H1 (cell line): ENCODE results near the gene COLEC12. TPM values are rescaled to one million over a fixed set of nuclear protein-coding genes. Genes with fewer than 3 reads are reported as not detected.

Source experiments
- CTCF ChIA-PET: fragments of 300-600 bp; sonication (Branson Sonifier 250); formaldehyde crosslinking; loops from one replicate; lab custom pipeline; 2021; ENCODE audit not compliant: partially characterized antibody; lab: Charles Lee
- POLR2A ChIA-PET: fragments of 300-600 bp; sonication (Branson Sonifier 250); formaldehyde crosslinking; loops from one replicate; lab custom pipeline; 2021; ENCODE audit warnings: inconsistent platforms; ENCODE audit not compliant: partially characterized antibody; lab: Charles Lee
- DNase-seq, 2 experiments: peaks; one replicate each; pipeline versions ENCODE4 v3.0.0 to v3.0.0-alpha.2; 2010 to 2022; ENCODE audit warnings: low spot score in 2 of 2, low read depth in 1 of 2, mixed read lengths in 1 of 2
- FAIRE-seq: peaks from 2 replicates; lab custom pipeline; 2011; peaks lifted over from hg19 to GRCh38; lab: Jason Lieb, UNC
- H2AFZ ChIP-seq: 2 replicates; pipeline ENCODE4 v1.8.1; 2012; ENCODE audit warnings: low read length, inconsistent platforms
- H2AK5ac ChIP-seq: 2 replicates; pipeline ENCODE4 v1.6.1; 2013; ENCODE audit warnings: low read depth, low read length
- H2BK120ac ChIP-seq: replicated peaks from 2 replicates; pipeline ENCODE3; 2013; ENCODE audit warnings: low read depth, low read length, inconsistent platforms
- H2BK12ac ChIP-seq: 2 replicates; pipeline ENCODE4 v1.6.1; 2013; ENCODE audit warnings: low read depth, low read length
- H2BK15ac ChIP-seq: 2 replicates; pipeline ENCODE4 v1.6.1; 2013; ENCODE audit warnings: low read length
- H2BK20ac ChIP-seq: 2 replicates; pipeline ENCODE4 v1.6.1; 2013; ENCODE audit warnings: low read length
- H2BK5ac ChIP-seq: 2 replicates; pipeline ENCODE4 v1.6.1; 2013; ENCODE audit warnings: low read depth, low read length
- H3K14ac ChIP-seq: 2 replicates; pipeline ENCODE4 v1.6.1; 2013; ENCODE audit warnings: inconsistent platforms; ENCODE audit not compliant: insufficient read length
- H3K18ac ChIP-seq: 2 replicates; pipeline ENCODE4 v1.6.1; 2013; ENCODE audit warnings: low read length; ENCODE audit errors: extremely low read depth
- H3K23ac ChIP-seq: 2 replicates; pipeline ENCODE4 v1.6.1; 2013; ENCODE audit warnings: inconsistent platforms; ENCODE audit not compliant: insufficient read length
- H3K23me2 ChIP-seq: 2 replicates; pipeline ENCODE4 v1.6.1; 2013; ENCODE audit warnings: low read depth, low read length
- H3K27ac ChIP-seq: 2 replicates; pipeline ENCODE4 v1.6.1; 2011; ENCODE audit warnings: low read depth, low read length, inconsistent platforms
- H3K27me3 ChIP-seq, 4 experiments: replicated peaks in 1 of 4; 1 replicate in 1 of 4; 2 replicates in 3 of 4; pipeline versions ENCODE4 v1.6.1 to v1.8.1; 2011 to 2013; ENCODE audit warnings: low read length in 3 of 4, mild to moderate bottlenecking in 3 of 4, inconsistent platforms in 2 of 4, mixed read lengths in 2 of 4, moderate library complexity in 1 of 4; ENCODE audit not compliant: control insufficient read depth in 3 of 4, insufficient read depth in 3 of 4; ENCODE audit errors: extremely low read depth in 1 of 4
- H3K36me3 ChIP-seq, 4 experiments: 2 replicates each; pipeline versions ENCODE4 v1.6.1 to v1.8.1; 2011 to 2013; ENCODE audit warnings: mild to moderate bottlenecking in 4 of 4, low read length in 3 of 4, moderate library complexity in 2 of 4, control low read depth in 1 of 4, inconsistent platforms in 1 of 4; ENCODE audit not compliant: insufficient read depth in 4 of 4, control insufficient read depth in 2 of 4
- H3K4ac ChIP-seq: replicated peaks from 2 replicates; pipeline ENCODE3; 2013; ENCODE audit warnings: low read length, low read depth, mixed read lengths, inconsistent platforms; ENCODE audit not compliant: insufficient read length
- H3K4me1 ChIP-seq, 4 experiments: replicated peaks in 1 of 4; 1 replicate in 1 of 4; 2 replicates in 3 of 4; pipeline versions ENCODE4 v1.6.1 to v1.8.1; 2011 to 2013; ENCODE audit warnings: low read length in 3 of 4, inconsistent platforms in 2 of 4, mixed read lengths in 1 of 4; ENCODE audit not compliant: insufficient read depth in 4 of 4, control insufficient read depth in 3 of 4
- H3K4me2 ChIP-seq, 2 experiments: 2 replicates each; pipeline versions ENCODE4 v1.6.1 to v1.8.1; 2011 to 2013; ENCODE audit warnings: low read depth in 2 of 2, low read length in 2 of 2, control low read depth in 1 of 2, inconsistent platforms in 1 of 2, mild to moderate bottlenecking in 1 of 2; ENCODE audit not compliant: insufficient read depth in 1 of 2
- H3K4me3 ChIP-seq, 4 experiments: fragments of 200-600, 300-600 bp in 1 of 4; sonication (generic), shearing (Covaris generic), sonication (Bioruptor Twin) in 1 of 4; 2 replicates each; pipeline versions ENCODE4 v1.5.1 to v1.8.1; 2011 to 2016; ENCODE audit warnings: low read length in 4 of 4, low read depth in 3 of 4, control low read depth in 2 of 4, inconsistent platforms in 2 of 4, mild to moderate bottlenecking in 2 of 4, mixed read lengths in 1 of 4, moderate library complexity in 1 of 4; ENCODE audit not compliant: insufficient read depth in 2 of 4; ENCODE audit errors: extremely low read depth in 1 of 4
- H3K56ac ChIP-seq: replicated peaks from 2 replicates; pipeline ENCODE3; 2013; ENCODE audit warnings: low read depth, mild to moderate bottlenecking, mixed read lengths, low read length, inconsistent platforms; ENCODE audit not compliant: insufficient read length
- H3K79me1 ChIP-seq: 2 replicates; pipeline ENCODE4 v1.6.1; 2013; ENCODE audit warnings: low read depth, low read length, control low read depth
- H3K79me2 ChIP-seq, 2 experiments: 2 replicates each; pipeline versions ENCODE4 v1.6.1 to v1.8.1; 2012 to 2013; ENCODE audit warnings: low read length in 2 of 2, mild to moderate bottlenecking in 2 of 2, inconsistent platforms in 1 of 2; ENCODE audit not compliant: insufficient read depth in 2 of 2, control insufficient read depth in 1 of 2
- H3K9ac ChIP-seq, 4 experiments: replicated peaks in 1 of 4; 1 replicate in 1 of 4; 2 replicates in 3 of 4; pipeline versions ENCODE4 v1.6.1 to v1.8.1; 2011 to 2013; ENCODE audit warnings: low read depth in 3 of 4, low read length in 3 of 4, control low read depth in 2 of 4, mild to moderate bottlenecking in 2 of 4, moderate library complexity in 2 of 4, inconsistent platforms in 1 of 4; ENCODE audit errors: extremely low read depth in 1 of 4
- H3K9me3 ChIP-seq, 2 experiments: 2 replicates each; pipeline versions ENCODE4 v1.6.1 to v1.8.1; 2012 to 2013; ENCODE audit warnings: mild to moderate bottlenecking in 2 of 2, moderate library complexity in 2 of 2, control low read depth in 1 of 2, inconsistent platforms in 1 of 2, low read depth in 1 of 2, low read length in 1 of 2, mixed read lengths in 1 of 2; ENCODE audit not compliant: insufficient read depth in 2 of 2
- H4K20me1 ChIP-seq, 2 experiments: replicated peaks in 1 of 2; 2 replicates each; pipeline versions ENCODE3 to v1.8.1; 2011 to 2013; ENCODE audit warnings: inconsistent platforms in 2 of 2, low read length in 2 of 2, mild to moderate bottlenecking in 1 of 2; ENCODE audit not compliant: insufficient read depth in 2 of 2, control insufficient read depth in 1 of 2
- H4K5ac ChIP-seq: 2 replicates; pipeline ENCODE4 v1.6.1; 2013; ENCODE audit warnings: low read length, low read depth, mixed read lengths, inconsistent platforms; ENCODE audit not compliant: insufficient read length
- H4K8ac ChIP-seq: 2 replicates; pipeline ENCODE4 v1.8.0; 2013; ENCODE audit warnings: mild to moderate bottlenecking, moderate library complexity, low read length, inconsistent platforms; ENCODE audit not compliant: insufficient read depth; ENCODE audit errors: extremely low read depth
- H4K91ac ChIP-seq: replicated peaks from 2 replicates; pipeline ENCODE3; 2013; ENCODE audit warnings: low read length, mixed read lengths, inconsistent platforms; ENCODE audit not compliant: insufficient read length
- ASH2L ChIP-seq: fragments of 200-600, 300-600 bp; sonication (generic); IDR thresholded peaks from one replicate; pipeline ENCODE4 v1.7.1; 2017; ENCODE audit warnings: low read length
- CTBP2 ChIP-seq: IDR thresholded peaks from 2 replicates; pipeline ENCODE4 v1.7.0; 2011; ENCODE audit warnings: borderline replicate concordance, mild to moderate bottlenecking, moderate library complexity, mixed read lengths, low read length; ENCODE audit not compliant: insufficient read depth, insufficient read length
- EZH2 ChIP-seq: fragments of 200-600 bp; sonication (generic); IDR thresholded peaks from 2 replicates; pipeline ENCODE4 v1.7.1; 2012; ENCODE audit warnings: low read depth, mild to moderate bottlenecking, moderate library complexity, low read length, inconsistent platforms; ENCODE audit not compliant: severe bottlenecking
- NANOG ChIP-seq: IDR thresholded peaks from 2 replicates; pipeline ENCODE4 v1.6.1; 2011; ENCODE audit warnings: low read length, low read depth, mild to moderate bottlenecking, inconsistent platforms; ENCODE audit not compliant: insufficient read depth, poor library complexity, severe bottlenecking
- YY1 ChIP-seq: IDR thresholded peaks from 2 replicates; pipeline ENCODE4 v1.6.1; 2011; ENCODE audit warnings: low read depth, mild to moderate bottlenecking, low read length
- WGBS, 2 experiments: shearing (Covaris generic) in 1 of 2; methylation state at CpG; one replicate each; pipeline versions ENCODE4 v1.1.6 to v1.1.7; 2013 to 2015; ENCODE audit warnings: low lambda C conversion rate in 2 of 2, mixed read lengths in 2 of 2, inconsistent platforms in 1 of 2, low coverage in 1 of 2, missing lambda C conversion rate in 1 of 2; ENCODE audit not compliant: insufficient replicate concordance in 2 of 2, insufficient coverage in 1 of 2, insufficient read length in 1 of 2; ENCODE audit errors: extremely low coverage in 1 of 2, missing lambda C conversion rate in 1 of 2; 5-methylcytosine and 5-hydroxymethylcytosine counted together
- polyA plus RNA-seq, 7 experiments: library from polyadenylated mRNA; depleted of rRNA in 3 of 7; stranded (reverse) in 5 of 7; unstranded in 2 of 7; fragments of >200 nt in 5 of 7; fragments of 200-250 nt in 2 of 7; gene quantifications; 1 replicate in 5 of 7; 2 replicates in 1 of 7; 4 replicates in 1 of 7; pipeline versions ENCODE4 v1.2.1 to v1.2.3, GENCODE V29; 2011 to 2013; ENCODE audit warnings: missing spikeins in 2 of 7, mixed read lengths in 2 of 7
- total RNA-seq: library from RNA; stranded (reverse); fragmentation: NEBNext Ultra II Directional; extraction: Animal tissue kit (Norgen Biotek cat#: 25700); gene quantifications from 2 replicates; pipeline ENCODE4 v1.2.1, GENCODE V29; 2021

Gene COLEC12
- total and polyA plus RNA-seq, 2 of the 8 experiments (the other 6 are each of a cell fraction or from before 2014, with no cell fraction given): 0.44 to 2.3 TPM

DNA sequence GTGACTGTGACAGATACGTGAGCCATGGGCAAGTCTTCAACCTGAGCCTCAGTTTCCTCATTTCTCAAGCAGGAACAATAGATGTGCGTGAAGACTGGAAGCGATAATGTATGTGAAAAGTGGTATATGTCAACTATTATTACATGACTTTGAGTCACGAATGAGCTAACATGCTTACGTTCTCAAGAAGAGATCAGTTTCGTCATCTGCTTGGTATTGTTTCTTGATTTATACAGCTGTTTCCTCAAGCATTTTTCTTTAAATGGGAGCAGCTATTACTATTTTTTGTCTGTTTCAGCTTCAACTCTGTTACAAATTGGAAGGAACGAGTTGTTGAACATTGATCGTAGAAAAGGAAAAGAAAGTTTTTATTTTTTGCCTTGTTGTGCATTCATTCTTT lies 184.1 kb downstream of the COLEC12 start:
- H3K18ac ChIP-seq: no peak overlapping the region
- ChIA-PET POLR2A (interaction anchor here (1.8 kb wide), 1 partner anchor 49 kb away, joined by 5 read pairs; the partner anchor contains the start of gene THOC1), CTCF (interaction anchor here (1.0 kb wide), 1 partner anchor 308 kb away, joined by 3 read pairs; no protein-coding TSS in a partner anchor)
- H3K56ac ChIP-seq: no peak overlapping the region
- H4K20me1 ChIP-seq: no peaks in the 10 kb centered on the region
- no peak overlapping the region for H3K14ac ChIP-seq
- H2BK20ac ChIP-seq: no peak overlapping the region
- H4K5ac ChIP-seq: no peak overlapping the region
- no peaks in the 10 kb centered on the region for H3K79me2 ChIP-seq
- WGBS, 2 experiments: 78% methylated on average over 8 of the region's 8 CpGs; no CpG with 5 or more reads in 1 of the 2 experiments
- no peak overlapping the region for H2AK5ac ChIP-seq
- no peak overlapping the region for H3K27ac ChIP-seq
- H2BK15ac ChIP-seq: no peak overlapping the region
- H3K4me2 ChIP-seq: no peak overlapping the region
- H3K79me1 ChIP-seq: no peaks in the 10 kb centered on the region
- H2BK12ac ChIP-seq: no peak overlapping the region
- H3K9ac ChIP-seq: no peak overlapping the region
- H2BK5ac ChIP-seq: no peak overlapping the region
- DNase-seq (no peak), FAIRE-seq (no peak)
- no peaks in the 10 kb centered on the region for H3K9me3 ChIP-seq
- TF ChIP-seq EZH2: no peak
- TF ChIP-seq CTBP2: no peak
- TF ChIP-seq YY1: no peak
- TF ChIP-seq NANOG: no peak
- TF ChIP-seq ASH2L: no peak
- no peak overlapping the region for H3K4ac ChIP-seq
- H4K91ac ChIP-seq: no peak overlapping the region
- H3K4me3 ChIP-seq: no peak overlapping the region
- H3K36me3 ChIP-seq: no peaks in the 10 kb centered on the region
- no peak overlapping the region for H4K8ac ChIP-seq
- 0 out of 7 replicates have a peak, but pooled peaks cover 0 to 2% (median 0%) of the 10 kb centered on the region in 4 experiments for H3K4me1 ChIP-seq
- H2AFZ ChIP-seq: no peak overlapping the region
- no peaks in the 10 kb centered on the region for H3K27me3 ChIP-seq
- H3K23me2 ChIP-seq: peaks cover 1% of the 10 kb centered on the region; the same call in 1 of the 2 replicates
- no peak overlapping the region for H3K23ac ChIP-seq
- H2BK120ac ChIP-seq: no peak overlapping the region
